Measurements from ENCODE around the gene SPR. TPM values are rescaled to one million over a fixed set of nuclear protein-coding genes. Genes with fewer than 3 reads are reported as not detected.

Gene SPR
- total and polyA plus RNA-seq, 9 of the 15 experiments (the other 6 are each of a cell fraction or from before 2014, with no cell fraction given), result 7.7 to 38.3 (median 26.3) TPM

GRCh38 chr2:72883356-72883962 is 3.7 kb upstream of the SPR start (continued):
- TF ChIP-seq AFF1 (IDR thresholded peaks at IDR 0.05; ENCODE audit: low read depth in 1 of 2, partially characterized antibody in 2 of 2) (peak in 1 of 2 experiments; percentile 80), EP300 (IDR thresholded peaks at IDR 0.05; ENCODE audit: low read length) (no peak), POLR2G (IDR thresholded peaks at IDR 0.05; ENCODE audit: low read depth, low read length) (no peak), NFIX (CRISPR knock-in tag; IDR thresholded peaks at IDR 0.05; ENCODE audit: low read depth) (no peak), CXXC5 (CRISPR knock-in tag; IDR thresholded peaks at IDR 0.05) (0 out of 2 replicates have a peak, but pooled peaks have one; percentile 21), RNF219 (CRISPR knock-in tag; IDR thresholded peaks at IDR 0.05) (no peak), NR3C1 (CRISPR knock-in tag; IDR thresholded peaks at IDR 0.05) (no peak), PRMT5 (CRISPR knock-in tag; IDR thresholded peaks at IDR 0.05) (peak; percentile 77; the same call in 1 of the 2 replicates), ZNF766 (CRISPR knock-in tag; conservative IDR thresholded peaks at IDR 0.05) (0 out of 2 replicates have a peak, but pooled peaks have one; percentile 47), NR2F6 (CRISPR knock-in tag; IDR thresholded peaks at IDR 0.05) (no peak), DMBX1 (CRISPR knock-in tag; IDR thresholded peaks at IDR 0.05; ENCODE audit: borderline replicate concordance) (peak; percentile 59; the same call in 1 of the 2 replicates), DDX20 (tag; IDR thresholded peaks at IDR 0.05; ENCODE audit: low read depth) (no peak), ZNF121 (CRISPR knock-in tag; conservative IDR thresholded peaks at IDR 0.05) (no peak), SIN3A (IDR thresholded peaks at IDR 0.05; ENCODE audit: borderline replicate concordance in 2 of 2, control insufficient read depth in 1 of 2, low read depth in 2 of 2, low read length in 2 of 2) (0 out of 4 replicates have a peak, but pooled peaks of 1 of the 2 experiments have one; percentile 34), ZNF644 (tag; IDR thresholded peaks at IDR 0.05; ENCODE audit: low read depth) (0 out of 2 replicates have a peak, but pooled peaks have one; percentile 67), ZNF395 (CRISPR knock-in tag; IDR thresholded peaks at IDR 0.05) (0 out of 2 replicates have a peak, but pooled peaks have one; percentile 43), EHMT2 (IDR thresholded peaks at IDR 0.05) (peak; percentile 98)
- TF ChIP-seq, protein P1, sequence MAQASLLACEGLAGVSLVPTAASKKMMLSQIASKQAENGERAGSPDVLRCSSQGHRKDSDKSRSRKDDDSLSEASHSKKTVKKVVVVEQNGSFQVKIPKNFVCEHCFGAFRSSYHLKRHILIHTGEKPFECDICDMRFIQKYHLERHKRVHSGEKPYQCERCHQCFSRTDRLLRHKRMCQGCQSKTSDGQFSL (CRISPR knock-in tag; IDR thresholded peaks at IDR 0.05), result no peak
- TF ChIP-seq, protein P1 (tag; IDR thresholded peaks at IDR 0.05), result no peak

Measured in K562 (cell line).